Caco-2 (cell line): ENCODE measurements around the gene SYNPO. TPM values are rescaled to one million over a fixed set of nuclear protein-coding genes. Genes with fewer than 3 reads are reported as not detected.

Experiments used
- BruUV-seq: library from RNA; stranded (reverse); fragments of 400-500 nt; replicated peaks from 2 replicates; lab custom pipeline; 2021; lab: Mats Ljungman, UMichigan
- CTCF ChIA-PET: fragments of 300-600 bp; sonication (Branson Sonifier 250); formaldehyde crosslinking; loops from one replicate; lab custom pipeline; 2022; ENCODE audit warnings: antibody characterized with exemption; lab: Charles Lee
- POLR2A ChIA-PET: fragments of 300-600 bp; sonication (Branson Sonifier 250); formaldehyde crosslinking; loops from one replicate; lab custom pipeline; 2022; ENCODE audit warnings: antibody characterized with exemption; lab: Charles Lee
- DNase-seq, 2 experiments: peaks; one replicate each; pipeline versions ENCODE4 v3.0.0 to v3.0.0-alpha.2; 2020 to 2022
- H3K27me3 ChIP-seq: replicated peaks from 2 replicates; pipeline ENCODE4 v1.6.0; 2011; ENCODE audit warnings: low read length; ENCODE audit not compliant: control insufficient read depth, insufficient read depth
- H3K36me3 ChIP-seq: 2 replicates; pipeline ENCODE4 v1.5.1; 2011; ENCODE audit warnings: low read length; ENCODE audit not compliant: control insufficient read depth, insufficient read depth
- H3K4me1 ChIP-seq: fragments of 250-450 bp; sonication (Bioruptor Pico); 2 replicates; pipeline ENCODE4 v1.5.1; 2020; ENCODE audit warnings: mild to moderate bottlenecking
- H3K4me3 ChIP-seq: 2 replicates; pipeline ENCODE4 v1.5.1; 2011; ENCODE audit warnings: low read depth, mild to moderate bottlenecking, control low read depth, low read length
- H3K9me3 ChIP-seq: fragments of 250-450 bp; sonication (Bioruptor Pico); 2 replicates; pipeline ENCODE4 v1.5.1; 2020; ENCODE audit warnings: mild to moderate bottlenecking, moderate library complexity
- H3K27ac Mint-ChIP-seq: one replicate; pipeline ENCODE4 v1.8.0; 2022; ENCODE audit warnings: mixed read lengths; ENCODE audit not compliant: unreplicated experiment
- H3K27me3 Mint-ChIP-seq: one replicate; pipeline ENCODE4 v1.8.0; 2022; ENCODE audit warnings: mixed read lengths; ENCODE audit not compliant: insufficient read depth, unreplicated experiment
- H3K36me3 Mint-ChIP-seq: one replicate; pipeline ENCODE4 v1.8.0; 2022; ENCODE audit warnings: mild to moderate bottlenecking, mixed read lengths; ENCODE audit not compliant: insufficient read depth, unreplicated experiment
- H3K4me1 Mint-ChIP-seq: one replicate; pipeline ENCODE4 v1.8.0; 2022; ENCODE audit warnings: low read depth, mixed read lengths; ENCODE audit not compliant: unreplicated experiment
- H3K4me3 Mint-ChIP-seq: one replicate; pipeline ENCODE4 v1.8.0; 2022; ENCODE audit warnings: mild to moderate bottlenecking, moderate library complexity, mixed read lengths; ENCODE audit not compliant: unreplicated experiment
- H3K9me3 Mint-ChIP-seq: one replicate; pipeline ENCODE4 v1.8.0; 2022; ENCODE audit warnings: mixed read lengths; ENCODE audit not compliant: unreplicated experiment
- CTCF ChIP-seq, 2 experiments: fragments of 200-600 bp in 1 of 2; IDR thresholded peaks; 1 replicate in 1 of 2; 2 replicates in 1 of 2; pipeline versions ENCODE4 v1.5.1 to v1.8.0; 2011 to 2022; ENCODE audit warnings: antibody characterized with exemption in 1 of 2, control low read depth in 1 of 2, inconsistent platforms in 1 of 2, low read depth in 1 of 2, low read length in 1 of 2, mild to moderate bottlenecking in 1 of 2, moderate library complexity in 1 of 2; ENCODE audit not compliant: insufficient read depth in 1 of 2, severe bottlenecking in 1 of 2, unreplicated experiment in 1 of 2
- intact Hi-C: fragments of 100-400 bp; cut with micrococcal nuclease; formaldehyde crosslinking; loops from one replicate; pipeline ENCODE4 v1.10.0; 2022; ENCODE audit not compliant: unreplicated experiment
- total RNA-seq: library from RNA; stranded (reverse); gene quantifications from 2 replicates; pipeline ENCODE4 v1.2.3, GENCODE V29; 2022

The SYNPO gene
- total RNA-seq, 1 experiment from 2014 or later, result 25.1 TPM

- no peak for DNase-seq
- Mint-ChIP-seq H3K36me3 (peaks cover 4% of the 10 kb centered on the region), H3K27me3 (no peaks in the 10 kb centered on the region), H3K4me1 (peaks cover 23% of the 10 kb centered on the region), H3K9me3 (no peaks in the 10 kb centered on the region), H3K4me3 (no peak overlapping the region), H3K27ac (no peak overlapping the region)
- no peak for TF ChIP-seq CTCF (IDR thresholded peaks at IDR 0.05; ENCODE audit: insufficient read depth in 1 of 2, low read depth in 1 of 2, low read length in 1 of 2, severe bottlenecking in 1 of 2, unreplicated experiment in 1 of 2)
- ChIA-PET CTCF (no interaction called here), POLR2A (no interaction called here)
- no peak overlapping the region for H3K4me3 ChIP-seq
- intact Hi-C loops, result no loop called here
- H3K9me3 ChIP-seq, result no peaks in the 10 kb centered on the region
- no TSS peak for BruUV-seq
- H3K4me1 ChIP-seq, result peaks cover 23% of the 10 kb centered on the region
- H3K27me3 ChIP-seq, result no peaks in the 10 kb centered on the region
- H3K36me3 ChIP-seq, result no peaks in the 10 kb centered on the region; the same call in 1 of the 2 replicates
Observed at GRCh38 chr5:150632305-150633160, 7.9 kb upstream of the SYNPO start.

- BruUV-seq, result no TSS peak
- H3K4me1 ChIP-seq, result peaks cover 23% of the 10 kb centered on the region
- CTCF ChIA-PET, result no interaction called here
- Mint-ChIP-seq H3K4me1 (peaks cover 27% of the 10 kb centered on the region), H3K27me3 (no peaks in the 10 kb centered on the region), H3K4me3 (no peak overlapping the region), H3K36me3 (peaks cover 8% of the 10 kb centered on the region), H3K27ac (no peak overlapping the region), H3K9me3 (no peaks in the 10 kb centered on the region)
- H3K9me3 ChIP-seq, result no peaks in the 10 kb centered on the region
- no peak overlapping the region for H3K4me3 ChIP-seq
- no peak for TF ChIP-seq CTCF (IDR thresholded peaks at IDR 0.05; ENCODE audit: insufficient read depth in 1 of 2, low read depth in 1 of 2, low read length in 1 of 2, severe bottlenecking in 1 of 2, unreplicated experiment in 1 of 2)
- intact Hi-C loops, result no loop called here
- POLR2A ChIA-PET, result no interaction called here
- no peaks in the 10 kb centered on the region; the same call in 1 of the 2 replicates for H3K36me3 ChIP-seq
- H3K27me3 ChIP-seq, result no peaks in the 10 kb centered on the region
- DNase-seq, result no peak
Observed at GRCh38 chr5:150633429-150633828, 7.0 kb upstream of the SYNPO start.

GRCh38 chr5:150636391-150637244, 3.8 kb upstream of the SYNPO start:
- H3K27me3 Mint-ChIP-seq, result no peaks in the 10 kb centered on the region
- peaks cover 15% of the 10 kb centered on the region for H3K36me3 Mint-ChIP-seq
- peak overlapping the region; percentile 79 for H3K27ac Mint-ChIP-seq
- intact Hi-C loops, result loop anchor here (1.0 kb wide), 3 partner anchors 54 to 75 kb away; partner anchors contain the start of gene RBM22
- no peaks in the 10 kb centered on the region for H3K9me3 Mint-ChIP-seq
- CTCF ChIA-PET, result no interaction called here
- Histone ChIP-seq H3K9me3 (no peaks in the 10 kb centered on the region), H3K27me3 (no peaks in the 10 kb centered on the region), H3K4me1 (peaks cover 52% of the 10 kb centered on the region), H3K4me3 (no peak overlapping the region), H3K36me3 (no peaks in the 10 kb centered on the region)
- POLR2A ChIA-PET, result no interaction called here
- peak overlapping the region; percentile 39 for H3K4me3 Mint-ChIP-seq
- TF ChIP-seq CTCF (IDR thresholded peaks at IDR 0.05; ENCODE audit: insufficient read depth in 1 of 2, low read depth in 1 of 2, low read length in 1 of 2, severe bottlenecking in 1 of 2, unreplicated experiment in 1 of 2), result no peak
- no TSS peak for BruUV-seq
- DNase-seq, result no peak
- peaks cover 45% of the 10 kb centered on the region for H3K4me1 Mint-ChIP-seq
